MM.1S (cell line): Measurements from ENCODE around the gene PGBD1.
"Not testable (repeated sequence)": the region's sequence is repeated elsewhere in the genome, so short reads cannot be mapped to it uniquely, and the experiment has no call there.

Source experiments
- DNase-seq: peaks from one replicate; pipeline ENCODE4 v3.0.0-alpha.2; 2015
- H2AFZ ChIP-seq: fragments of 300-600 bp; sonication (generic); 2 replicates; pipeline ENCODE4 v1.6.0; 2016; ENCODE audit warnings: antibody characterized with exemption, low read length
- H3F3A ChIP-seq: fragments of 300-600 bp; sonication (generic); 2 replicates; pipeline ENCODE4 v1.6.1; 2016; ENCODE audit warnings: mild to moderate bottlenecking, antibody characterized with exemption, low read length, moderate library complexity, mixed read lengths; ENCODE audit not compliant: insufficient read depth
- H3K27ac ChIP-seq: fragments of 300-600 bp; sonication (generic); 2 replicates; pipeline ENCODE4 v1.5.1; 2016; ENCODE audit warnings: mild to moderate bottlenecking, low read length
- H3K27me3 ChIP-seq: fragments of 300-600 bp; sonication (generic); replicated peaks from 2 replicates; pipeline ENCODE4 v1.6.0; 2016; ENCODE audit warnings: low read length; ENCODE audit not compliant: insufficient read depth
- H3K36me3 ChIP-seq: fragments of 300-600 bp; sonication (generic); replicated peaks from 2 replicates; pipeline ENCODE4 v1.6.1; 2016; ENCODE audit warnings: mild to moderate bottlenecking, low read length, mixed read lengths; ENCODE audit not compliant: insufficient read depth
- H3K4me1 ChIP-seq: fragments of 300-600 bp; sonication (generic); 2 replicates; pipeline ENCODE4 v1.6.1; 2016; ENCODE audit warnings: low read length, mixed read lengths
- H3K4me2 ChIP-seq: fragments of 300-600 bp; sonication (generic); 2 replicates; pipeline ENCODE4 v1.6.0; 2016; ENCODE audit warnings: low read depth, low read length
- H3K4me3 ChIP-seq: fragments of 300-600 bp; sonication (generic); 2 replicates; pipeline ENCODE4 v1.5.1; 2016; ENCODE audit warnings: low read length, mixed read lengths
- H3K79me2 ChIP-seq: fragments of 300-600 bp; sonication (generic); 2 replicates; pipeline ENCODE4 v1.6.1; 2016; ENCODE audit warnings: mixed run types, low read length, mixed read lengths
- H3K9ac ChIP-seq: fragments of 300-600 bp; sonication (generic); 2 replicates; pipeline ENCODE4 v1.6.1; 2016; ENCODE audit warnings: low read length, mixed read lengths
- H3K9me2 ChIP-seq: fragments of 300-600 bp; sonication (generic); replicated peaks from 2 replicates; pipeline ENCODE4 v1.6.1; 2016; ENCODE audit warnings: mild to moderate bottlenecking, low read length, mixed read lengths; ENCODE audit not compliant: insufficient read depth
- H3K9me3 ChIP-seq: fragments of 300-600 bp; sonication (generic); replicated peaks from 2 replicates; pipeline ENCODE4 v1.6.1; 2016; ENCODE audit warnings: mild to moderate bottlenecking, low read length, mixed read lengths; ENCODE audit not compliant: insufficient read depth
- H4K20me1 ChIP-seq: fragments of 300-600 bp; sonication (generic); 2 replicates; pipeline ENCODE4 v1.6.1; 2016; ENCODE audit warnings: mild to moderate bottlenecking, low read length, moderate library complexity, mixed read lengths; ENCODE audit not compliant: insufficient read depth
- CTCF ChIP-seq: fragments of 300-600 bp; sonication (generic); IDR thresholded peaks from 2 replicates; pipeline ENCODE4 v1.5.1; 2016; ENCODE audit warnings: antibody characterized with exemption, low read length, mixed read lengths
- EZH2 ChIP-seq: fragments of 300-600 bp; sonication (generic); optimal IDR thresholded peaks from 2 replicates; pipeline ENCODE3; 2017; ENCODE audit warnings: low read depth, mild to moderate bottlenecking, antibody characterized with exemption, low read length, mixed read lengths
- EZH2phosphoT487 ChIP-seq: fragments of 300-600 bp; sonication (generic); IDR thresholded peaks from 2 replicates; pipeline ENCODE4 v1.6.1; 2018; ENCODE audit warnings: antibody characterized with exemption, low read length

The PGBD1 gene

GRCh38 chr6:28303570-28303969 lies 22.2 kb downstream of the PGBD1 start:
- Histone ChIP-seq H3F3A (peaks cover 7% of the 10 kb centered on the region; the same call in 1 of the 2 replicates), H3K4me2 (peak overlapping the region; percentile 48), H4K20me1 (no peaks in the 10 kb centered on the region), H2AFZ (no peak overlapping the region), H3K9me3 (no peaks in the 10 kb centered on the region), H3K27me3 (no peaks in the 10 kb centered on the region; the same call in 1 of the 2 replicates), H3K36me3 (no peaks in the 10 kb centered on the region), H3K9me2 (no peaks in the 10 kb centered on the region), H3K4me1 (peaks cover 16% of the 10 kb centered on the region), H3K9ac (no peak overlapping the region), H3K79me2 (no peaks in the 10 kb centered on the region), H3K27ac (no peak overlapping the region), H3K4me3 (0 out of 2 replicates have a peak overlapping the region, but pooled peaks have one; percentile 3)
- no peak for TF ChIP-seq EZH2phosphoT487
- TF ChIP-seq EZH2, result no peak
- no peak for TF ChIP-seq CTCF
- DNase-seq, result peak; percentile 32

- not testable (repeated sequence) for H4K20me1 ChIP-seq, H3K9me3 ChIP-seq, H3K4me3 ChIP-seq, H3K9me2 ChIP-seq, H3K27me3 ChIP-seq, H3K9ac ChIP-seq, H3K27ac ChIP-seq, H2AFZ ChIP-seq, H3K4me2 ChIP-seq, H3K36me3 ChIP-seq, DNase-seq, H3F3A ChIP-seq, H3K79me2 ChIP-seq
- H3K4me1 ChIP-seq, result peaks cover 20% of the 10 kb centered on the region
Measured at GRCh38 chr6:28306363-28306762, 25.0 kb downstream of the PGBD1 start.

GRCh38 chr6:28311139-28311823 lies 29.9 kb downstream of the PGBD1 start:
- H3K9me3 ChIP-seq, result no peaks in the 10 kb centered on the region
- no peaks in the 10 kb centered on the region for H3K9me2 ChIP-seq
- H4K20me1 ChIP-seq, result no peaks in the 10 kb centered on the region
- H3K4me2 ChIP-seq, result peak overlapping the region; percentile 13; the same call in 1 of the 2 replicates
- no peak overlapping the region for H2AFZ ChIP-seq
- no peaks in the 10 kb centered on the region for H3K79me2 ChIP-seq
- H3K27me3 ChIP-seq, result no peaks in the 10 kb centered on the region
- peaks cover 10% of the 10 kb centered on the region for H3K4me1 ChIP-seq
- TF ChIP-seq EZH2, result no peak
- no peak for TF ChIP-seq EZH2phosphoT487
- TF ChIP-seq CTCF, result no peak
- no peaks in the 10 kb centered on the region for H3K36me3 ChIP-seq
- no peak overlapping the region for H3K9ac ChIP-seq
- no peaks in the 10 kb centered on the region for H3F3A ChIP-seq
- no peak overlapping the region for H3K4me3 ChIP-seq
- peak; percentile 40 for DNase-seq
- no peak overlapping the region for H3K27ac ChIP-seq

- Histone ChIP-seq H4K20me1 (no peaks in the 10 kb centered on the region), H3K36me3 (no peaks in the 10 kb centered on the region), H3K27ac (no peak overlapping the region), H3K27me3 (no peaks in the 10 kb centered on the region), H3F3A (no peaks in the 10 kb centered on the region), H3K9me2 (no peaks in the 10 kb centered on the region), H3K4me2 (no peak overlapping the region), H3K4me3 (no peak overlapping the region), H3K9ac (no peak overlapping the region), H3K9me3 (no peaks in the 10 kb centered on the region), H2AFZ (no peak overlapping the region), H3K4me1 (peaks cover 10% of the 10 kb centered on the region), H3K79me2 (no peaks in the 10 kb centered on the region)
- no peak for TF ChIP-seq CTCF
- TF ChIP-seq EZH2, result no peak
- TF ChIP-seq EZH2phosphoT487, result no peak
- DNase-seq, result no peak
Measured at GRCh38 chr6:28312939-28313338, 31.6 kb downstream of the PGBD1 start.
